HepG2 (cell line): ENCODE measurements around the gene MRPL34. TPM values are rescaled to one million over a fixed set of nuclear protein-coding genes. Genes with fewer than 3 reads are reported as not detected.

Experiments
- ATAD3A ChIP-seq: sonication (generic); formaldehyde crosslinking; IDR thresholded peaks from 2 replicates; pipeline ENCODE4 v1.4.0; 2020; ENCODE audit warnings: missing genetic modification reagents
- FOXA1 ChIP-seq, 2 experiments: fragments of 450-650 bp in 1 of 2; sonication (generic) in 1 of 2; formaldehyde crosslinking in 1 of 2; IDR thresholded peaks; 2 replicates each; pipeline versions ENCODE4 v1.4.0 to v1.6.1; 2016 to 2020; ENCODE audit warnings: missing genetic modification reagents in 1 of 2
- HNRNPL ChIP-seq: fragments of 200-400 bp; formaldehyde crosslinking; IDR thresholded peaks from 2 replicates; pipeline ENCODE4 v1.6.1; 2017; ENCODE audit warnings: mild to moderate bottlenecking, low read depth, low read length
- HOXA7 ChIP-seq: sonication (generic); formaldehyde crosslinking; IDR thresholded peaks from 2 replicates; pipeline ENCODE4 v1.8.1; 2022; ENCODE audit warnings: mild to moderate bottlenecking, missing genetic modification reagents, moderate library complexity
- IKZF1 ChIP-seq: fragments of 450-650 bp; IDR thresholded peaks from 2 replicates; pipeline ENCODE4 v1.7.1; 2016
- MAFK ChIP-seq, 2 experiments: IDR thresholded peaks in 1 of 2; conservative IDR thresholded peaks in 1 of 2; 2 replicates each; pipeline ENCODE4 v1.6.1; 2011; ENCODE audit warnings: improper control_type of control experiment in 2 of 2, low read length in 2 of 2
- MTA1 ChIP-seq: sonication (generic); formaldehyde crosslinking; IDR thresholded peaks from 2 replicates; pipeline ENCODE4 v1.4.0; 2020; ENCODE audit warnings: missing genetic modification reagents, mild to moderate bottlenecking, borderline replicate concordance
- NCOA2 ChIP-seq: sonication (generic); formaldehyde crosslinking; IDR thresholded peaks from 2 replicates; pipeline ENCODE4 v1.8.0; 2022; ENCODE audit warnings: inconsistent platforms
- NFYC ChIP-seq: IDR thresholded peaks from 2 replicates; pipeline ENCODE4 v1.6.1; 2016; ENCODE audit warnings: missing genetic modification reagents, missing compliant biosample characterization
- POLR2A ChIP-seq, 2 experiments: IDR thresholded peaks; 2 replicates each; pipeline ENCODE4 v1.6.1; 2011; ENCODE audit warnings: low read depth in 2 of 2, low read length in 2 of 2, mild to moderate bottlenecking in 1 of 2, moderate library complexity in 1 of 2; ENCODE audit not compliant: insufficient read depth in 1 of 2
- RBFOX2 ChIP-seq: fragments of 200-400 bp; formaldehyde crosslinking; IDR thresholded peaks from 2 replicates; pipeline ENCODE4 v1.6.1; 2017; ENCODE audit warnings: low read depth, mild to moderate bottlenecking, low read length
- RFXAP ChIP-seq: sonication (generic); formaldehyde crosslinking; IDR thresholded peaks from 2 replicates; pipeline ENCODE4 v1.4.0; 2020; ENCODE audit warnings: missing genetic modification reagents, borderline replicate concordance
- SMARCC2 ChIP-seq: fragments of 450-650 bp; IDR thresholded peaks from 2 replicates; pipeline ENCODE4 v1.6.1; 2017; ENCODE audit warnings: antibody characterized with exemption, mild to moderate bottlenecking
- ZNF343 ChIP-seq: sonication (generic); formaldehyde crosslinking; IDR thresholded peaks from 2 replicates; pipeline ENCODE4 v1.4.0; 2020; ENCODE audit warnings: mild to moderate bottlenecking, missing genetic modification reagents
- ZNF367 ChIP-seq: sonication (generic); formaldehyde crosslinking; IDR thresholded peaks from 2 replicates; pipeline ENCODE4 v1.4.0; 2020; ENCODE audit warnings: missing genetic modification reagents, borderline replicate concordance
- ZNF432 ChIP-seq: sonication (generic); formaldehyde crosslinking; IDR thresholded peaks from 2 replicates; pipeline ENCODE4 v1.5.0; 2020; ENCODE audit warnings: missing genetic modification reagents, mild to moderate bottlenecking, borderline replicate concordance
- ZNF747 ChIP-seq: sonication (generic); formaldehyde crosslinking; IDR thresholded peaks from 2 replicates; pipeline ENCODE4 v1.8.1; 2023; ENCODE audit warnings: missing genetic modification reagents, mild to moderate bottlenecking, borderline replicate concordance
- ZNF773 ChIP-seq: sonication (generic); formaldehyde crosslinking; IDR thresholded peaks from 2 replicates; pipeline ENCODE4 v1.4.0; 2020; ENCODE audit warnings: missing genetic modification reagents, borderline replicate concordance
- ZSCAN25 ChIP-seq: sonication (generic); formaldehyde crosslinking; IDR thresholded peaks from 2 replicates; pipeline ENCODE4 v1.8.0; 2022; ENCODE audit warnings: mild to moderate bottlenecking, missing genetic modification reagents
- polyA plus RNA-seq, 8 experiments: library from polyadenylated mRNA; depleted of rRNA in 3 of 8; stranded (reverse) in 7 of 8; unstranded in 1 of 8; fragments of >200 nt; fragmentation: Illumina TruSeq in 4 of 8; extraction: Trizol in 4 of 8; gene quantifications; 2 replicates each; pipeline versions ENCODE4 v1.2.1 to v1.2.3, GENCODE V29; 2011 to 2016; ENCODE audit warnings: low read depth in 4 of 8, missing spikeins in 1 of 8, mixed read lengths in 1 of 8; ENCODE audit not compliant: insufficient read depth in 1 of 8
- total RNA-seq, 5 experiments: library from RNA; depleted of rRNA; stranded (reverse); fragments of >200 nt; fragmentation: Illumina TruSeq; extraction: Trizol; gene quantifications; 2 replicates each; pipeline ENCODE4 v1.2.3, GENCODE V29; 2016; ENCODE audit warnings: low read depth in 1 of 5
- TF ChIP-seq, protein P1 (sequence below): sonication (generic); formaldehyde crosslinking; IDR thresholded peaks from 2 replicates; pipeline ENCODE4 v1.4.0; 2020; ENCODE audit warnings: low read depth, mild to moderate bottlenecking, missing genetic modification reagents
- TF ChIP-seq, protein P2 (sequence below): sonication (generic); formaldehyde crosslinking; conservative IDR thresholded peaks from 2 replicates; pipeline ENCODE4 v1.8.1; 2023; ENCODE audit warnings: missing genetic modification reagents
- TF ChIP-seq, protein P3 (sequence below): sonication (generic); formaldehyde crosslinking; IDR thresholded peaks from 2 replicates; pipeline ENCODE4 v1.9.0; 2021; ENCODE audit warnings: mild to moderate bottlenecking, missing genetic modification reagents

MRPL34 gene
- total and polyA plus RNA-seq, 2 of the 13 experiments (the other 11 are each of a cell fraction or from before 2014, with no cell fraction given) = 74.0 to 77.3 TPM

DNA sequence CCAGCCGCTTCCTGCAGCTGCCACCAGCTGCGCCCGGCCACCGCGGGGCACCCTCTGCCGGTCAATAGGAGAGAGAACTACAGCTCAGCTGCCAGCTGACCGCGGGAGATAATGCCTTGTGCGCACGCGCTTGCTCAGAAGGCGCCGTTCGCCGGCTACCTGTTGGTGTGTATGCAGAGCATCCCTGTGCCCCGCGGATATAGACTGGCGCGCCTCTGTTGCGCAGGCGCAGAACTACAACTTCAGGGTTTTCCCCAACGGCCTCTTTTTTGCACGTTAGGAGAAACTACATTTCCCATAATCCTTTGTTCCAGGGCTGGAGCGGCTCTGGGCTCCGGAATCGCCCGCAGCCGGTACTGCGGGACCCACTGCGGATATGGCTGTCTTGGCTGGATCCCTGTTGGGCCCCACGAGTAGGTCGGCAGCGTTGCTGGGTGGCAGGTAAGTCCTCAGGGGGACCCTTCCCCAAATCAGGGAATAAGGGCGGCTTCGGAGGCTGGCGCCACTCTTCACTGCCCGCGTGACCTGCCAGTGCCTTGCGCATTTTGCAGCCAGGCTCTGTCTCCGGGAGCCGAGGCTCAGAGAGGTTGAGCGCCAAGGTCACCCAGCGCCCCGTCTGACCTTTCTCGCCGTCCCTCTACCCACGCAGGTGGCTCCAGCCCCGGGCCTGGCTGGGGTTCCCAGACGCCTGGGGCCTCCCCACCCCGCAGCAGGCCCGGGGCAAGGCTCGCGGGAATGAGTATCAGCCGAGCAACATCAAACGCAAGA, at the start of gene MRPL34 (continued):
- TF ChIP-seq, protein P1, sequence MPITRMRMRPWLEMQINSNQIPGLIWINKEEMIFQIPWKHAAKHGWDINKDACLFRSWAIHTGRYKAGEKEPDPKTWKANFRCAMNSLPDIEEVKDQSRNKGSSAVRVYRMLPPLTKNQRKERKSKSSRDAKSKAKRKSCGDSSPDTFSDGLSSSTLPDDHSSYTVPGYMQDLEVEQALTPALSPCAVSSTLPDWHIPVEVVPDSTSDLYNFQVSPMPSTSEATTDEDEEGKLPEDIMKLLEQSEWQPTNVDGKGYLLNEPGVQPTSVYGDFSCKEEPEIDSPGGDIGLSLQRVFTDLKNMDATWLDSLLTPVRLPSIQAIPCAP (CRISPR knock-in tag) = 0 out of 2 replicates have a peak, but pooled peaks have one; percentile 12
- TF ChIP-seq NFYC (peak; percentile 41), FOXA1 (IDR thresholded peaks at IDR 0.05) (no peak), FOXA1 (CRISPR knock-in tag; IDR thresholded peaks at IDR 0.05) (peak; percentile 53), IKZF1 (no peak), RFXAP (no peak), ZNF343 (0 out of 2 replicates have a peak, but pooled peaks have one; percentile 69), NCOA2 (CRISPR knock-in tag) (peak; percentile 53; the same call in 1 of the 2 replicates), SMARCC2 (no peak), HOXA7 (CRISPR knock-in tag) (no peak), RBFOX2 (peak; percentile 83), ZNF367 (peak; percentile 73; the same call in 1 of the 2 replicates), ZSCAN25 (CRISPR knock-in tag) (no peak), ZNF773 (CRISPR knock-in tag) (no peak), POLR2A (IDR thresholded peaks at IDR 0.05; ENCODE audit: insufficient read depth in 1 of 2, low read depth in 2 of 2, low read length in 2 of 2) (peak; percentile 61 to 76; a peak in 3 of 4 replicates), MAFK (conservative IDR thresholded peaks at IDR 0.05 in 1 of 2, IDR thresholded peaks at IDR 0.05 in 1 of 2; ENCODE audit: low read length in 2 of 2) (no peak), MTA1 (CRISPR knock-in tag) (0 out of 2 replicates have a peak, but pooled peaks have one; percentile 41), ZNF432 (CRISPR knock-in tag) (no peak), HNRNPL (peak; percentile 100), ATAD3A (no peak; the same call in 1 of the 2 replicates), ZNF747 (CRISPR knock-in tag) (no peak; the same call in 1 of the 2 replicates)
- TF ChIP-seq, protein P2, sequence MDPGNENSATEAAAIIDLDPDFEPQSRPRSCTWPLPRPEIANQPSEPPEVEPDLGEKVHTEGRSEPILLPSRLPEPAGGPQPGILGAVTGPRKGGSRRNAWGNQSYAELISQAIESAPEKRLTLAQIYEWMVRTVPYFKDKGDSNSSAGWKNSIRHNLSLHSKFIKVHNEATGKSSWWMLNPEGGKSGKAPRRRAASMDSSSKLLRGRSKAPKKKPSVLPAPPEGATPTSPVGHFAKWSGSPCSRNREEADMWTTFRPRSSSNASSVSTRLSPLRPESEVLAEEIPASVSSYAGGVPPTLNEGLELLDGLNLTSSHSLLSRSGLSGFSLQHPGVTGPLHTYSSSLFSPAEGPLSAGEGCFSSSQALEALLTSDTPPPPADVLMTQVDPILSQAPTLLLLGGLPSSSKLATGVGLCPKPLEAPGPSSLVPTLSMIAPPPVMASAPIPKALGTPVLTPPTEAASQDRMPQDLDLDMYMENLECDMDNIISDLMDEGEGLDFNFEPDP (CRISPR knock-in tag) = 0 out of 2 replicates have a peak, but pooled peaks have one; percentile 85
- TF ChIP-seq, protein P3, sequence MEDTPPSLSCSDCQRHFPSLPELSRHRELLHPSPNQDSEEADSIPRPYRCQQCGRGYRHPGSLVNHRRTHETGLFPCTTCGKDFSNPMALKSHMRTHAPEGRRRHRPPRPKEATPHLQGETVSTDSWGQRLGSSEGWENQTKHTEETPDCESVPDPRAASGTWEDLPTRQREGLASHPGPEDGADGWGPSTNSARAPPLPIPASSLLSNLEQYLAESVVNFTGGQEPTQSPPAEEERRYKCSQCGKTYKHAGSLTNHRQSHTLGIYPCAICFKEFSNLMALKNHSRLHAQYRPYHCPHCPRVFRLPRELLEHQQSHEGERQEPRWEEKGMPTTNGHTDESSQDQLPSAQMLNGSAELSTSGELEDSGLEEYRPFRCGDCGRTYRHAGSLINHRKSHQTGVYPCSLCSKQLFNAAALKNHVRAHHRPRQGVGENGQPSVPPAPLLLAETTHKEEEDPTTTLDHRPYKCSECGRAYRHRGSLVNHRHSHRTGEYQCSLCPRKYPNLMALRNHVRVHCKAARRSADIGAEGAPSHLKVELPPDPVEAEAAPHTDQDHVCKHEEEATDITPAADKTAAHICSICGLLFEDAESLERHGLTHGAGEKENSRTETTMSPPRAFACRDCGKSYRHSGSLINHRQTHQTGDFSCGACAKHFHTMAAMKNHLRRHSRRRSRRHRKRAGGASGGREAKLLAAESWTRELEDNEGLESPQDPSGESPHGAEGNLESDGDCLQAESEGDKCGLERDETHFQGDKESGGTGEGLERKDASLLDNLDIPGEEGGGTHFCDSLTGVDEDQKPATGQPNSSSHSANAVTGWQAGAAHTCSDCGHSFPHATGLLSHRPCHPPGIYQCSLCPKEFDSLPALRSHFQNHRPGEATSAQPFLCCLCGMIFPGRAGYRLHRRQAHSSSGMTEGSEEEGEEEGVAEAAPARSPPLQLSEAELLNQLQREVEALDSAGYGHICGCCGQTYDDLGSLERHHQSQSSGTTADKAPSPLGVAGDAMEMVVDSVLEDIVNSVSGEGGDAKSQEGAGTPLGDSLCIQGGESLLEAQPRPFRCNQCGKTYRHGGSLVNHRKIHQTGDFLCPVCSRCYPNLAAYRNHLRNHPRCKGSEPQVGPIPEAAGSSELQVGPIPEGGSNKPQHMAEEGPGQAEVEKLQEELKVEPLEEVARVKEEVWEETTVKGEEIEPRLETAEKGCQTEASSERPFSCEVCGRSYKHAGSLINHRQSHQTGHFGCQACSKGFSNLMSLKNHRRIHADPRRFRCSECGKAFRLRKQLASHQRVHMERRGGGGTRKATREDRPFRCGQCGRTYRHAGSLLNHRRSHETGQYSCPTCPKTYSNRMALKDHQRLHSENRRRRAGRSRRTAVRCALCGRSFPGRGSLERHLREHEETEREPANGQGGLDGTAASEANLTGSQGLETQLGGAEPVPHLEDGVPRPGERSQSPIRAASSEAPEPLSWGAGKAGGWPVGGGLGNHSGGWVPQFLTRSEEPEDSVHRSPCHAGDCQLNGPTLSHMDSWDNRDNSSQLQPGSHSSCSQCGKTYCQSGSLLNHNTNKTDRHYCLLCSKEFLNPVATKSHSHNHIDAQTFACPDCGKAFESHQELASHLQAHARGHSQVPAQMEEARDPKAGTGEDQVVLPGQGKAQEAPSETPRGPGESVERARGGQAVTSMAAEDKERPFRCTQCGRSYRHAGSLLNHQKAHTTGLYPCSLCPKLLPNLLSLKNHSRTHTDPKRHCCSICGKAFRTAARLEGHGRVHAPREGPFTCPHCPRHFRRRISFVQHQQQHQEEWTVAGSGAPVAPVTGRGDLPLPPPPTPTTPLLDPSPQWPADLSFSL (CRISPR knock-in tag) = no peak
